GM21526 (cell line): Measurements from ENCODE around the gene UBL7.
"Not testable (repeated sequence)": the region's sequence is repeated elsewhere in the genome, so short reads cannot be mapped to it uniquely, and the experiment has no call there.

Experiments used
- ATAC-seq: cut with Tn5 transposase; IDR thresholded peaks from one replicate; pipeline ENCODE4 v1.9.1; 2021; ENCODE audit warnings: moderate library complexity; ENCODE audit not compliant: unreplicated experiment, low FRiP score

Gene UBL7

DNA sequence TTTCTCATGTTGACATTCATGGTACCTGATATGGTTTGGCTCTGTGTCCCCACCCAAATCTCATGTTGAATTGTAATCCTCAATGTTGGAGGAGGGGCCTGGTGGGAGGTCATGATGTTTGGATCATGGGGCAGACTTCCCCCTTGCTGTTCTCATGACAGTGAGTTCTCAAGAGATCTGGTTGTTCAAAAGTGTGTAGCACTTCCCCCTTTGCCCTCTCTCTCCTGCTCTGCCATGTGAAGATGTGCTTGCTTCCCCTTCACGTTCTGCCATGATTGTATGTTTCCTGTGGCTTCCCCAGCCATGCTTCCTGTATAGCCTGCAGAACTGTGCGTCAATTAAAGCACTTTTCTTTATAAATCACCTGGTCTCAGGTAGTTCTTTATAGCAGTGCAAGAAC is 3.3 kb upstream of the UBL7 start:
- ATAC-seq = no peak

DNA sequence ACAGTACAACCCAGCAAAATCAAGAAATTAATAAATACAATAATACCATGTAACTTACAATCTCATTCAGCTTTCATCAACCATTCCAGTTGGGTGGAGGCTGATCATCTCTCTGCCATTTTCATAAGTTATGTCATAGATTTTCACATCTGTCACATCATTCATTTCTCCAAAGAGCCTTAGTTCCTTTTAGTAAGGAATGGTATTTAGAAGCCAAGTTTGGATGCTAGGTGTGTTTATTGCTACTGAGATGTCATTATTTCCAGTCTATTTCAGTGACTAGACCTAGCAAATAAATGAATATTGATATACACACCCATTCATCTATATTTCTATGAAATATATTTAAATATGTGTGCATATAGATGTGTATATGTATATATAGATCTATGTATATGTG is 2.7 kb upstream of the UBL7 start:
- no peak for ATAC-seq

DNA sequence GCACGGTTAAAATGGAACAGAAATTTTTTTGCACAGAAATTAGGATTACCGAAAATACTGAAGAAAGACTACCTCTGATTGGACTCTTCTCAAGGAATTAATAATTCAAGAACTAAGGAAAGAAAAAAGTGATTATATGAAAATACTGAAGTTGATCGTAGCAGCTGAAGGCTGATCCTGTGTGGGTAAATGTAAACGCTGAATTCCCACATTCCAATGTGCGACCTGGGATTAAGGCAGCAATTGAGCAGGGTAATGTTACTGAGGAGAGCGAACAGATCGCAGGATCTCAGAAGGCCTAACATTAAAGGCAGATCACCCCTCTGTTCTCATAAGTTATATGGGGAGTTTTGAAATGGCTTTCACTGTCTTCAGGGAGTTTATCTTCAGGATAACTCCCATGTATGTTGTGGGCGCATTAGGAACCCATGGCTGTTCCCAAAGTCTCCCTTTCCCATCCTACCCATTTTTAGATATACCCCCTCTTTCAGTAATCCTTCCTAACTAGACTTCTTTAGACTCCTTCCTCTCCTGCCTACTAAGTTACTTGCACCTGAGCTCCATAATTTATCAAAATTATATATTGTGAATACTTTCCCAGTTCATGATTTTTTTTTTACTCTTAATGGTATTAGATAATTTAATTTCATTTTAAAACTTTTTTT is 1.0 kb upstream of the UBL7 start:
- ATAC-seq = no peak

DNA sequence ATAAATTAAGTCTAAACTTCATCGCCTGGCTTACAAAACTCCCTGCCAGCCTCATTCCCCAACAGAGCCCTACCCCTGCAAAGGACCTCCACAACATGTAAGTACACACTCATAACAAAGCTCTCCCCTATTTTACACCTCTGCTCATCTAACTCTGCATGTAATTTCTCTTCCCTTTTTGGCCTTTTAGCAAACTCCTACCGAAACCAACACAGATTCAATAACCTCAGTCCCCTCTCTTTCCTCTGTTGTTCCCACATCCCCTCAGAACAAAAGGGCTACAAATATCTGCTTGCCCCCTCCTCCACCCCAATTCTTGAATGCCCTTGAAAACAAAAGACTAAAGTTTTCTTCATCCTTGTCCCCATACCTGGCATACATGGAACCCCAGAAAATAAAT is 662 bp downstream of the UBL7 start:
- ATAC-seq = no peak

DNA sequence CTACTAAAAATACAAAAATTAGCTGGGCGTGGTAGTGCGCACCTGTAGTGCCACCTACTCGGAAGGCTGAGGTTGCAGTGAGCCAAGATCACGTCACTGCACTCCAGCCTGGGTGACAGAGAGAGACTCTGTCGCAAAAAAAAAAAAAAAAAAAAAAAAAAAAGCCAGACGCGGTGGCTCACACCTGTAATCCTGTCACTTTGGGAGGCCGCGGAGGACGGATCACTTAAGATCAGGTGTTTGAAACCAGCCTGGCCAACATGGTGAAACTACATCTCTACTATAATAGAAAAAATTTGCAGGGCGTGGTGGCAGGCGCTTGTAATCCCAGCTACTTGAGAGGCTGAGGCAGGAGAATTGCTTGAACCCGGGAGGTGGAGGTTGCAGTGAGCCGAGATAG is 1.2 kb downstream of the UBL7 start:
- ATAC-seq = not testable (repeated sequence)

DNA sequence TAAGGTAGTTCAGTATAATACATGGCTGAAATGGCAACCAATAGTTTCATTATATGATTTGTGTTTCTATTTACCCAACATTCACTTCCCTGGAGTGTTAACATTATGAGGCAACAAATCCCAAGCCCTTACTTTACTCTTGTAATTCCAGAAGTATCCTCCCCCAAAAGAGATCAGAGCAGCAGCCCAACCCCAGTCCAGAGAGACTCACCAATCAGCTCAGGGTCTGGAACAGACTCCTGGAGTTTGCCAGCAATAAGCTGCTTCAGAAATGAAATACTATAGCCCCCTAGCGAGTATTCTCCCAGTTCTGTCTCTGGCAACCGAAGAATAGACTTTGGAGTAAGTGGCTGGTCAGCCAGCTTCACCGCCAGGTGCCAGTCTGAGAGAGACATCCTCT is 2.5 kb downstream of the UBL7 start:
- no peak for ATAC-seq

DNA sequence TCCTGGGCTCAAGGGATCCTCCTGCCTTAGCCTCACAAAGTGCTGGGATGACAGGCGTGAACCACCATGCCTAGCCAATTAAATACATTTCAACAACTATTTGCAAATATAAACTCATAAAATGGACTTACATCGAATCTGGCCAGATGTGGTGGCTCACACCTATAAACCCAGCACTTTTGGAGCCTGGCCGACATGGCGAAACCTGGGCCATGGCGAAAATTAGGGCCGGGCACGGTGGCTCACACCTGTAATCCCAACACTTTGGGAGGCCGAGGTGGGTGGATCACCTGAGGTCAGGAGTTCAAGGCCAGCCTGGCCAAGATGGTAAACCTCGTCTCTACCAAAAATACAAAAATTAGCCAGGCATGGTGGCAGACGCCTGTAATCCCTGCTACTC is 3.9 kb downstream of the UBL7 start:
- not testable (repeated sequence) for ATAC-seq

DNA sequence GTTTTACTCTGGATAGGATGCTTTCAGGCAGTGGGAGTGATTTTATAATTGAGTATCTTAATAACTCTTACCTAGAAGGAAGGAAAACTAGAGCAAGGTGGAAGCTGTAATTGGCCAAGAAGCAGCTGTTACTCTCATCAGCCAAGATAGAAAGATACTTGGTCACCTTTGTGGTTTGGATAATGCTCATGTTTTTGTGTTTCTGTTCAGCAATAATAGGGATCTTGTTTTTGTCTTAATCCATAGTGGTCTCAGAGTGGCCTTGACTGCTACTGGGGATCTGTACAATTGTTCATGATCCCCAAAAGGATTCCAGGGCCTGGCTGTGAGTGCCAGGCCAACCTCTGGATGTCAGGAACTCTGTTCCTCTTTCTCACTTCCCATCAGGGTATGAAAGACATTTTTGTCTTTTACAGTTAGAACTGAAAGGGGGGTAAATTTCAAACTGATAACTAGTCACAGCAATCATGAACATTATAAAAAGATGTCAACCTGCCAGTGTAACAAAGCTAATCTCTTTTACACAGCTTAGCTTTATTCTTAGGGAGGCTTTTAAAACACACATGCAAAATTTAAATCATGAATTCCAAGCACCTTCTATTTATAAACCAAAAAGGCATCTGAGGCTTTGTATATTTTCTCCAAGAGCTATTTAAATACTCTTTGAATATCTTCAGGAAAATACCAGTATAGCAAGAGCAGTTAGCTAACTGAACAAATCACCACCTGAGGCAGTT is 6.0 kb downstream of the UBL7 start:
- no peak for ATAC-seq

DNA sequence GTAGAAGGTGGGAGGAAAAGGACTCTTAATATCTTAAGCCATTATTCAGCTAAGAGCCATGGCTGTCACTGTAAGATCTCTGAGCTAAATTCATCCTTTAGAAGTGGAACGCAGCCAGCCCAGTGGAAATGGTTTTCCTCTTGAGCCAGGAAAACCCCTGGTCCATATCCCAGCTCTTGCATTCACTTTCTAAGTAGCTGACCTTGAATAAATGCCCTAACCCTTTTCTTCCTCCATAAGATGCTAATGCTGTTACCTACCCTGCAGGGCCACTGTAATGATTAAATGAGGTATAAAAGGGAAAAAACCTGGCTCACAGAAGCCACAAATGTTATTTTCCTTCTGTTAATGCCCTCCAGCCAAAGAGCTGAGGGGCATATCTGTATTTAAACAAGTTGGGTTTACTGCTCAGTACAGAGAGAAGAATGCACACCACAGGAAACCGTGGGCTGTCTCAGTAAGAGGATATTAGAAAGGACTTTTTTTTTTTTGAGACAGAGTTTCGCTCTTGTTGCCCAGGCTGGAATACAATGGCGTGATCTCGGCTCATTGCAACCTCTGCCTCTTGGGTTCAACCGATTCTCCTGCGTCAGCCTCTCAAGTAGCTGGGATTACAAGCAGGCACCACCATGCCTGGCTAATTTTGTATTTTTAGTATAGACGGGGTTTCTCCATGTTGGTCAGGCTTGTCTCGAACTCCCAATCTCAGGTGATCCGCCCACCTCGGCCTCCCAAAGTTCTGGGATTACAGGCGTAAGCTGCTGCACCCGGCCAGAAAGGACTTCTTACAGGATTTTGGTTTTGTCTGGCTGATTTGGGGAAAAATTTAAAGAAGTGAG is 6.8 kb downstream of the UBL7 start:
- no peak for ATAC-seq

DNA sequence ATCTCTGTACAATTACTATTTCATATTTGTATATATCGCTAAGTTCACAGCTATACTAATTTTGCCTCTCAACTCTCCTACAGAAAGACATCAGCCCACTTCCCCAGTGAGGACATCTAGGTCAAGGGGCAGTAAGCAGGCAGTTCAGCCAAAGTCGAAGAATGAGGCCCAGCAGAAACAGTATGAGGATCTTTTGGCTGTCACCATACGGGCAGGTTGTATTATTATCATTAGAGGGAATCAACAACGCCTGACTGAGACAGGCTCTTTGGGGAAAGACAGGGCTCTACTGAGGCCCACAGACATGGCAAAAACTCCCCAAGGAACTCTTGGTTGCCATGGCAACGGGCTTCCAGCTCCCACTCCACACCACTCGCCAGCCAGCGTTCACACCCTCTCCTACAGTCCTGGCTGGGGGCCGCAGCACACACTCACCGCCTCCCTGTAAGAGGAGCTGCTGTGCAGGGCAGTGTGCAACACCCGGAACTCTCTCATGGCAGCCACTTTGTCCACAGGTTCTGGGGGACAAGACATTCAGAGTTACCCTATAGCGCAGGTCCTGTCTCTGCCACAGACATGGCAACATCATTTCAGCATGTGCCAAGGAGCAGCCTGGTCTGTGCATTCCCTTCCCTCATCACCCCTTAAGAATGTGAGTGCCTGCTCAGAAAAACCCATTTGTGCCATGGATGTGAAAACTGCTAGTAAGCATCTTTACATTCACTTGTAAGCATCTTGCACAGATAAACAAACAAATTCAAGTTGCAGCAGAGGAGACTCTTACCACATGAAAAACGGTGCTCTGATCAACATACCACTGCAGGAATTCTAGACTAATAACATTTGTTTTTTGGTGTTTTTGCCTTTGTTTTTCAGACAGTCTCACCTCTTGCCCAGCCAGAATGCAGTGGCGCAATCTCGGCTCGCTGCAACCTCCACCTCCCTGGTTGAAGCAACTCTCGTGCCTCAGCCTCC is 8.8 kb downstream of the UBL7 start:
- no peak for ATAC-seq

DNA sequence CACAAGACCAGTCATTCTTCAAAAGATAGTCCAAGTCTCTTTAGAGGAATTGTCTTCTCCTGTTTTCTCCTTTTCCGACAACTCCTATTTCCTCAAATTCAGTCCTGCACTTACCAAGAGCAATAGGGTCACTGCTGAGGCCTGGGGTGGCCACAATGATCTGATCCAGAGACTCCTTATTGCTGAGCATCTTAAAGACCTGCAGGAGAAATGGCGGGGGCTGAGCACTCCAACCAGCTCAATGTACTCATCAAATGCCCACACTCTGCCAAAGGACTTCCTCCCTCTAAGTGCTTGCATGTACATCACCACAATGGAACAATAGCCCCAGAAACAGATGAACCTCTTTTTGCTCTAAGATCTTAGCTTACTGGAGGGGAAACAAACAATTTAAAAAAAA is 9.6 kb downstream of the UBL7 start:
- ATAC-seq = no peak

DNA sequence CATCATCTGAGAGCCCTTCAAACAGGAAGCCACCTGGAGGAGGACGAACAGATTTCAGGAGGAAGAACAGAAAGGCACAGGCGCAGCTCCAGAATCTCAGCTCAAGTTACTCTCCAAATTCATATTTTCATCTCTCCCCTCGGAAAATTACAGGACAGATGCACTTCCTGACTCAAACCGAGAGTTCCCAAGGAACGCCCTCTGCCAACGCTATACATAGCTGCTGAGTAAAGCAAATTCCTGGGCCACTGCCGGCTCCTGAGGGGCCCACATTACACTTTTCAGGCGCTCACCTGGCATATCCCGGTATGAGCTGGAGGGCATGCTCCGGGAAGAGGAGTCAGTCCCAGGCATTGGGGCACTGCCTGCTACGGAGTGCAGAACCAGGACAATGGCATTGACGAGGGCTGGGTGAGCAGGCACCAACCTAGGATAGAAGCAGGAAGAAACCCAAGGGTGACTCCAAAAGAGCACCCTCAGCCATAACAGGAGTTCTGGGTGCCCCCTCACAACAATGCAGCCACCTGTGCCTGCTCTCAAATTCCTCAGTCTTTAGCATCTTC is 11.2 kb downstream of the UBL7 start:
- ATAC-seq = no peak

DNA sequence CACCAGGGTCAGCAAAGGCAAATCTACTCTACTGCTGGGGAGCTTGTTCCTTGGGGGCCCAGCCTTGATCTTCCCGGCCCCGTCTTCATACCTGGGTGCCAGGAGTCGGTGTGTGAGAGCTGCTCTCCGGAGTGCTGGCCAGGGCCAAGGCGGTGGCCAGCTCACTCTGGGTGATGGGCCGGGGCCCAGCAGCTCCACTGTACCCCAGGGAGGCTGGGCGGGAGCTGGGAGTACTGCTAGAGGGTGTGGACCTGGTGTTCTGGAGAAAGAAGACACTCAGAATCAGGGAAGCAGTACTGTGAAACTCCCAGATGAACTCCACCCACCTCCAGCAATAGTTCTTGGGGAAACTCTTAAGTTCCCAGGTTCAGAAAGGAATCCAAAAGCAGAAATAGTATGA is 11.9 kb downstream of the UBL7 start:
- no peak for ATAC-seq

DNA sequence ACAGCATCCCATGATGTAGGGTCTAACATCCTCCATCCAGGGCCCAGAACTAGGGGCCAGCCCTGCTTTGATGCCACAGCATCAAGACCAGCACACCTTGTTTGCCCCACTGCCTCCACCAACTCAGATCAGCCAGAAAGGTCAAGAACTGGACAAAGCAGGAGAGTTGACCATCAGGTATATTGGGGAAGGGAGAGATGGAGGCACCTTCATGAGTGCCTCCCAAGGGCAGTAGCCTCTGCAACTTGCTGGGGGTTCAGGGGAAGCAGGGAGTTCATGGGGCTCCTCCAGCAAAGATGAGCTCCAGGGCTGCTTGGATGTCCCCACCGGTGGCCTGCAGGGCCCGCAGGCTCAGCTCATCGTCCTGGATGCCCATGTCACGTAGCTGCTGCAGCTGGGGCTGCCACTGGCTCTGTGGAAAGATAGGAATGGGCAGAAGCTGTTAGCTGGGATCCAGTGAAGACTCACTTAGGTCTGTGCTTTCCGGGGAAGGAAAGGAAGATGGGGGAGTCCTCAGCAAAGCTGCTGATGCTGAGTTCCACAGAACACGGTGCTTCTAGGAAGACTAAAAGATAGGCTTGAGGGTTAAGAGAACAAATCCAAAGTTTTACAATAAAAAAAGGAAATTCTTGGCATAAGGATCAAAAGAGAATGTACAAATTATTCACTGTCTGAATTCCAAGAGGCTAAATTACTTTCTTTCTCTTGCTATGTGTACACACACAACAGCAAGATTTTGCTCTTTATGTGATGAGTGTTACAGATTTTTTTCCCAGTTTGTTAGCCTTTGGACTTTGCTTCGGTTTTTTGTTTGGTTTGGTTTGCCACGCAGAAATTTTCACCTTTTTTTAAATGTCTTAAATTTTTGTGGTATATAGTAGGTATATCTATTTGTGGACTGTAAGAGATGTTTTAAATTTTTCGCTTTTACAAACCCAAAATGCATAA is 14.9 kb downstream of the UBL7 start:
- no peak for ATAC-seq

DNA sequence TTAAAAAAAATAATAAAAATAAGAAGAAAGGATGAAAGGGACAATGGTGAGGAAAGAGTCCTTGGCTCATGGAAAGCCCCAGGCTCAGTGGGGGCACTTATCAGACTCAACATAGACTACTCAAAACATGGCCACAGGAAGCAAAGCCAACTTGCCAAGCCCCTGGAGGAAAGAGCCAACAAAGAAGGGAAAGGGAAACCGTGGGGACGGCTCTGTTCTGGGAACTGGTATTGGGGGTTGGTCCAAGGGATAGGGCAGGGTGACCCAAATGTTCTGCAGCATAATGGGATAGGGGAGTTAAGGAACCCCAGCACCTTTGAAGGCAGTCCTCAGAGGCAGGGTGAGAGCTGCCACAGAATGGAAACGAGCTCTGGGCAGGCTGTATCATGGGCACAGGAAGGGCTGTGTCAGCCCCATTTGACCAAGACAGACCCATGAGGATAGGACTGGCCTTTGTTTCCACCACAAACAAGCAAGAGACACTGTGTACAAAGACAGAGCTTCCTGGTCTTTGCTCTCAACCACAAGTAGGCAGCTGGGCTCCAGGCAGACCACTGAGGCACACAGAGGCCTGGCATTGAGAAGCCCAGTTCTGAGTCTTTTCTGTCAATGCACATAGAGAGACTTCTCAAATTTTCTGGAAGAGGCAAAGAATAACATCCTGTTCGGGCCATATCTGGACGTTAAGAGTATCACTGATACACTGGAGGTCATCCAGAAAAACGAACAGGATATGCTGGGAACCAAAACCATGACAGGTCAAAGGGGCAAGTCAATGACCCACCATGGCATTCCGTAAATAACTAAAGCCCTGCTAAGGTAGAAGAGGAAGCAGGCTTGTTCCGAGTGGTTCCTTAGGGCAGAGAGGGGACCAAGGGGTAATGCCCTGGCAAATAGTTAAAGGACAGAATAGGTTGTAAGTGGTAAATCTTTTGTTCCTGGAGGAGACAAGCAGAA is 16.6 kb downstream of the UBL7 start:
- no peak for ATAC-seq

DNA sequence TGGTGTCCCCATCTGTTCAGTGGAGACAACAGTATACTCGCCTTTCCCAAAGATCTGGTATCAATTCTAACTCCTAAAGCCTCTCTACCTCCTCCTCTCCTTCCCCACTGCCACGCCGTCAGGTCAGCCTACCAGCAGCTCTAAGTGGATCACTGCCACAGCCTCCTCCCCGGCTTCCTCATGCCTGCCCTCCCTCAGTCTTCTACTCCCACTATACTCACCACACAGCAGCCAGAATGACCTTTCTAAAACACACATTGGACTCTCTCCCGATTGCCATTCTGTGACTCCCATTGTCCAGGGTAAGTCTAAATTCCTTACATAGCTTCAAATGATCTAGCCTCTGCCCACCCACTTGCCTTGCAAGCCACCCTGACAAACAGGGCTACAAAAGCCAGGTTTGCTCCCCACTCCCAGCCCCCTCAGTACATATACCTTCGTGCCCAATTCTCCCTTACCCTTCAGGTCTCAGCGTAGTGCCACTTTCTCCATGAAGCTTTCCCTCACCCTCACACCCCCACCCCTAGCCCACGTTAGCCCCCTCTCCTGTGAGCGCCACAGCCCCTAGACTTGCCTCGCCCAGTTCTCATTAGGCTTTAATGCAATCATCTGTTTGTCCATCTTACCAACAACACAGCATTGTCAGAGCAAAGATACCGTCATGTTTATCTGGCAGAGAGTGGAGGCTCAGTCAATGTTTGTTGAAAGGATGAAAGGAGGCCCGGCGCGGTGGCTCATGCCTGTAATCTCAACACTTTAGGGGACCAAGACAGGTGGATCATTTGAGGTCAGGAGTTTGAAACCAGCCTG is 17.7 kb downstream of the UBL7 start:
- no peak for ATAC-seq

DNA sequence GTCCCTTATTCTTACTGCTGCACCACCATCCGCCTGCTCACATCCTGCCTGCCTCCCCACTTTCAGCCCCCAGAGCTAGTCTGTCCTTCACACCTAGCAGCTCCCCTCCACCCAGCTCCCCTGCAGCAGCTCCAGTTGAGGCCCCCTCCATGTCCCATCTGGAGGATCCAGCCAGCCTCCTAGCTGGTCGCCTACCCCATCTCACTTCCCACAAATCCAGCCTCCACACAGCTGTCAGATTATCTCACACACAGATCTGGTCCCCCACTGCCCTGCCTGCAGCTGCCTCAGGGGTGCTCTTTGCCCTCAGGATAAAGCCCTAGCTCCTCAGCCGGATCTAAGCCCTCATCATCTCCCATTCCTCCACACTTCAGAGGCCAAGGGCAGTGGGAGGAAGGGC is 18.4 kb downstream of the UBL7 start:
- ATAC-seq = no peak
